Stimulated activated CD4-positive, alpha-beta T cell treated with anti-CD3 and anti-CD28 coated beads, Interleukin-15, amount 100 ng/mL, for 48 hours (primary cell): ENCODE results near the gene HNRNPAB.
"Not testable (repeated sequence)": the region's sequence is repeated elsewhere in the genome, so short reads cannot be mapped to it uniquely, and the experiment has no call there.

Experiments used
- DNase-seq, 2 donors: peaks; one replicate each; pipeline ENCODE4 v3.0.0-alpha.2; 2020; ENCODE audit warnings: low read depth in 2 of 2

Gene HNRNPAB

GRCh38 chr5:178212241-178213002, 8.1 kb downstream of the HNRNPAB start:
- DNase-seq: no peak

GRCh38 chr5:178213003-178213461, 8.7 kb downstream of the HNRNPAB start:
- no peak for DNase-seq

GRCh38 chr5:178213748-178214151, 9.4 kb downstream of the HNRNPAB start:
- DNase-seq: no peak

- DNase-seq: no peak
Measured at GRCh38 chr5:178214160-178214803, 9.9 kb downstream of the HNRNPAB start.

- no peak for DNase-seq
Measured at GRCh38 chr5:178215280-178216002, 11.1 kb downstream of the HNRNPAB start.

- DNase-seq: no peak
Measured at GRCh38 chr5:178216088-178216534, 11.8 kb downstream of the HNRNPAB start.

GRCh38 chr5:178216779-178217178, 12.4 kb downstream of the HNRNPAB start:
- DNase-seq: no peak

GRCh38 chr5:178218237-178218776, 14.0 kb downstream of the HNRNPAB start:
- DNase-seq: no peak

- DNase-seq: no peak
Measured at GRCh38 chr5:178218827-178219226, 14.5 kb downstream of the HNRNPAB start.

- no peak for DNase-seq
Measured at GRCh38 chr5:178221282-178221681, 16.9 kb downstream of the HNRNPAB start.

- no peak for DNase-seq
Measured at GRCh38 chr5:178221853-178222252, 17.5 kb downstream of the HNRNPAB start.

GRCh38 chr5:178222292-178222691, 18.0 kb downstream of the HNRNPAB start:
- no peak for DNase-seq

- no peak for DNase-seq
Measured at GRCh38 chr5:178223196-178223773, 19.0 kb downstream of the HNRNPAB start.

GRCh38 chr5:178223828-178224335, 19.5 kb downstream of the HNRNPAB start:
- DNase-seq: no peak

GRCh38 chr5:178224403-178224802, 20.1 kb downstream of the HNRNPAB start:
- DNase-seq: no peak

GRCh38 chr5:178225174-178225573, 20.8 kb downstream of the HNRNPAB start:
- no peak for DNase-seq

GRCh38 chr5:178227138-178227659, 22.9 kb downstream of the HNRNPAB start:
- no peak for DNase-seq

GRCh38 chr5:178227929-178228328, 23.6 kb downstream of the HNRNPAB start:
- no peak for DNase-seq

GRCh38 chr5:178228609-178229008, 24.3 kb downstream of the HNRNPAB start:
- no peak for DNase-seq

GRCh38 chr5:178229111-178229510, 24.8 kb downstream of the HNRNPAB start:
- DNase-seq: not testable (repeated sequence)

GRCh38 chr5:178229861-178230260, 25.5 kb downstream of the HNRNPAB start:
- no peak for DNase-seq
